ENCODE measurements around the gene ENOX1. TPM values are rescaled to one million over a fixed set of nuclear protein-coding genes. Genes with fewer than 3 reads are reported as not detected.

The ENOX1 gene
- total RNA-seq, 1 donor from 2014 or later: 9.7 TPM

DNA sequence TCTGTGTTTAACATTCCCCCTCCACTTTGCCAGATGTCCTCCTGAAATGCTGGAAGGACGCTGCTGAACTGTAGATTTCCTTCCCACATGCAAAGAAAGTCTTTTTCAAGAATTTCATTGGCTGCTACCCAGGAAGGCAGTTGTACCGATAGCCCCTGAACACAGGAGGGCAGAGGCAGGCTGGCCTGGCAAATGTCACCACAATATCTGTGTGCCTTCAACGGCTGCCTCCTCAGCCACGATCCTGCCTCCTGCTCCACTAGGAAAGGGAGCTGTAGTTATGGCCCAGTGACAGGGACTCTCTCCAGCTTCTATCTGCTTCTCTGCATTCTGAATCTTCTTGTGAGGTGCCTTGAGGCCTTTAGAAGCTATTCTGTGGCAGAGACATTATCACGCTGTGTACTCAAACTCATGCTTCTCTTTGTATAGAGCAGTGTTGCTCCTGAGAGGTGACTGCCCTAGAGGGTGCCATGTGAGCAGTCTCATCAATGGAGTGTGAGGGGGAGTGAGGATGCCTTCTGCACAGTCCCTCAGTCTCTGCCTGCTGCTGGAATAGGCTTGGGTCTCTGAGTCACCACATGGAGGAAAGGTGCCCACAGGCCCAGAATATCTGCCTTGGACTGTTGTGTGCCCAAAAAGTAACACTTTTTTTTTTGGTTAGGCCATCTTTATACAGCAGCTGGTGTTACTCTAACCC is 483.6 kb downstream of the ENOX1 start:
- DNase-seq: peak; percentile 69

DNA sequence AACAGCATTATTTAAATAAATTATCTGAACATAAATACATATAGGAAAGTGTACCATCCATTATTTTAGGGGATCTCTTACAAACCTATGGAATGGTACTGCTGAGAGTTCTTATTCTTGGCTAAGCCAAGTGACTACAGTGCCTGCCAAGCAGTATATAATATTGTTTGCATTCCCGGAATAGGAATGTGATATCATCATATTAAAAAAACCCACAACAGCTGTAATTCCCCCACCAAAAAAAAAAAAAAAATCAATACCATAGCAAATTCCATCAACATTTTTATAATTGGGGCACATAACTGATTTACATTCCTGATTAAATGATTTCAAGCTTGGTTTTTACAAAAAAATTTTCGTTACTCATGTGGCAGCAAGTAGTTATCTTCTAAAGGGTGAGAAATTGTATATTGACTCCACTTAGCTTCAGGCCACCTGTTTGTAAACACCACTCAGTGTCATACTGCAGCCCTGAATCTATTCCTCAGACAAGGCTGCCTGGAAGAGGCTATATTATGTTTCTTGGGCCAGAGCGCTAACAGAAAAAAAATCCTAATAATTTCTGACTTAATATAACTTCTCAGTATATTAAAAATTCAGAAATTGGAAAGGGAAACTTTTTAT is 485.3 kb downstream of the ENOX1 start:
- peak; percentile 70 for DNase-seq

DNA sequence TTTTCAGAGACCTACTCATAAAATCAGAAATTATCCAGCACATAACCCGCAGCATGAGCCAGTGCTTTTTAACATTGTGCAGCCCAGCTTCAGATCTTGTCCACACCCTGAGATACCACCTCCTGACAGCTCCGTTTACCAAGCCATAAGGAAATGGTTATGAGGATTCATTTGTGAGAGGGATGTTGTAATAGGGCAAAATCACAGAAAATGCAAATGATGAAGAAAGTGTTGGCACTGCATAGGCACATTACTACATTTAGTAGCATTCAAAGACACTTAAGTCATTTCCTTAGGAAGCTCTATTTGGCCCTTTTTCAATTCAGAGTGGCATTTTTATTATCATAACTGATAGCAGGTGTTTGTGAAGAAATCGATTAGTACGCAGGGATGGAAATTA is 485.9 kb downstream of the ENOX1 start:
- DNase-seq: peak; percentile 83

DNA sequence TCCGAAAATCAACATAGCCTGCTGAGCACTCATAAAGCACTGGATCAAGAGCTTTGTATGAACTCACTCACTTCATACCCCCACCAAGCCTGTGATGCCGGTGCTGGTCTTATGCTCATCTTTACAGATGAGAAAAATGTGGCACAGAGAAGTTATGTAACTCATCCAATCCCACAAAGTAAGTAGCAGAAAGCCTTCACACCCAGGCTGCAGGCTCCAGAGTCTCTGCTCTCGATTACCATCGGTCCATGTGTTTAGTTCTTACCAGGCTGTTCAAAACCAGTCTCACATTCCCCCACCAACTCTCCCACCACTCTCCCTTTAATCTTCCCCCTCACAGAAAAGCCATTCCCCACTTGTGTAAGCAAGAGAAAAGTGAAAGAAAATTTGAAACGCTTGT is 487.4 kb downstream of the ENOX1 start:
- no peak for DNase-seq

DNA sequence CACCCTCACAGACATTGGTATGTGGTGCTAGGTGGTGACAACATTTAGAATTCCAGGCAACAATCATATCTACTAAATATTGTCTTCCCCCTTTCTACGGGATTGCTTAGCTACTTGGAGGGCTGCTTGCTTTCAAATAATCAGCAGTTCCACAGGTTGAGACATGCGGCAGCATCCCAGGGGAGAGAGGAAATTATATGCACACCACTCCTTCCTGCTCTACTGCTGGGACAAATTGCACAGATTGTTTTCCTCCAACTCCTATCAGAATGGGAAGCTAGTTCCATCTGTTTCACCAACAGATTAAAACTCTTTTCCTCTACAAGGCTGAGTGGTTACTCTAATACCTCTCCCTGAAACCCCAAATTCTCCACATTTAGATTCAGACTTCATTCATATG is 488.0 kb downstream of the ENOX1 start:
- no peak for DNase-seq

DNA sequence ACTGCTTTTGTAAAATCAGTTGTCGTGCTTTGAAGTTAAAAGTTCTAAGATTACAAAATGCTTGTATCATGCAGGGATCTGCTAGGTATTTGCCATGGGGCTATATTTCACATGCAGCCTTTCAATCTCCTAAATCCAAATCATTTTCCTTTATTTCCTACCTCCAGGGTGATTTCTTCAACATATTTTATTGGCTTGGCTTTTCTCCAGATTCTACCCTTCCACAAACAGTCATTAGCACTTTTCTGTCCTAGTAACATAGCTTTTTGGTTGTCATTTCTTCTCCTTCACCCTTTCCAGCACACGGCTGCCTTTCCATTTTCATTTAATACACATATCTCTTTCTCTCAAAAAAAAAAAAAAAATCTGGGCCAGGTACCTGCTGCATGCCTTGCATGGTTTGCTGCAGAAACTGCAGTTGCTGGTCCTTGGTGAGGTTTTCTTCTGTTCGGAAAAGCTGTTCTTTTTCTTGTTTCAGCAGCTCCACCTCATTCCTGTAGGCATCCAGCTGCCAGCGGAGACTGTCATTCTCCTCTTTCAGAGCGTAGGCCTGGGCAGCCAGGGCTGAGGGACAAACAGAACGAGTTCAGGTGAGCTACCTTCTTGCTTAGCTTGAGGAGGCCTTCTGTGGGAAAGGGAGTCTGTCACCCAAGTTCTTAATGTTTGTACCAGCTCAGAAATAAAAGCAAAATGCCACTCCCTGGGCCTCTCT is 488.6 kb downstream of the ENOX1 start:
- DNase-seq: no peak

DNA sequence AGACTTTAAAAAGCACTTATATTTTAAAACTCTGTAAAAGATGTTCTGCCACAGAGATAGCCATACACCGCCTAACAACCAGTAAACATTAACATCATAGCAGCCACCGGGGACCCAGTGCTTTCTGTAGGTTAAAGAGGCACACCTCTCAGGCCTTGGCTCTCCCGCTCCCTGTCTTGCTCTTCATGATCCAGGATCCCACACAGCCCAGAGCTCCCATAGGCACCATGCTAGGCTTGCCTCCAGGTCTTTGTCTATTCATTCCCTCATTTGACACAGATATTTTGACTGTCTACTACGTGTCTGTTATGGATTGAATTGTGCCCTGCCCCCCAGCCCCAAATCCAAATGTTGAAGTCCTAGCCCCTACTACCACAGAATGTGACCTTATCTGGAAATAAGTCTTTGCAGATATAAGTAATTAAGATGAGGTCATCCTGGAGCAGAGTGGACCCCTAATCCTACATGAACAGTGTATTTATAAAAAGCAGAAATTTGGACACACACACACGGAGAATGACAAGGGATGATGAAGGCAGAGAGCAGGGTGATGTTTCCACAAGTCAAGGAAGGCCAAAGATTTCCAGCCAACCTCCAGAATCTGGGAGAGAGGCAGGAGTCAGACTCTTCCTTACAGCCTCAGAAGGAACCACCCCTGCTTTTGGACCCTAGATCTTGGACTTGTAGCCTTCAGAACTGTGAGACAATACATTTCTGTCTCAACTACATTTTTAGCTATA is 490.8 kb downstream of the ENOX1 start:
- DNase-seq: peak; percentile 77

DNA sequence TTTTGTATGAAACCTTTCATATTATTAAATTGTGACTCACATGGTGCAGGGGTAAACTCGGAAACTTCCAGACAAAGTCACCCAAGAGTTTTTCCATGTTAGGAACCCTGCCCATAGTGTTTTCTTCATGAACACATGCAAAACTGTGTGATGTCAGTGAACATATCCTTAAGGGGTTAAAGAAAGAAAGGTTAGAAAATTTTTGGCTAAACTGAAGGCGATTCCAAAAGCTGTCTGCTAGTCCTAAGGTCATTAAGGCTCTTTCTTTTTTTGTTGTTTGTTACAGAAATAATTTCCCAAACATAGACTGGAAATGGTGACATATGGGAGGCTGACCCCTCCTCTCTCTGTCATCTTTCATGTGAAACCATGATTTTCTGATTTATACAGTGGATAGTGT is 491.5 kb downstream of the ENOX1 start:
- no peak for DNase-seq

DNA sequence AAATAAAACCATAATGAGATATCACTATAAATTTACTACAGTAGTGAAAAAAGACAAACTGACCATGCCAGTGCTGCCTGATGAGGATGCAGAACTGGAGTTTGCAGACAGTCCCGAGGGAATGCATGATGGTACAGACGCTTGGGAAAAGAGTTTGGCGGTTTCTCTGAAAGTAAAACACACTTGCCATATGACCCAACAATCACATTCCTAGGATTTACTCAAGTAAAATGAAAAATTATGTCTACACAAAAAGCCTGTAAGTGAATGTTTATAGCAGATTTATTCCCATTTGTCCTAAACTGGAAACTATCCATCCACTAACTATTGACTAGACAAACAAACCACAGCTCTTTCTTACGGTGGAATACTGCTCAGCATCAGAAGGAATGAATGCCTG is 492.4 kb downstream of the ENOX1 start:
- no peak for DNase-seq

DNA sequence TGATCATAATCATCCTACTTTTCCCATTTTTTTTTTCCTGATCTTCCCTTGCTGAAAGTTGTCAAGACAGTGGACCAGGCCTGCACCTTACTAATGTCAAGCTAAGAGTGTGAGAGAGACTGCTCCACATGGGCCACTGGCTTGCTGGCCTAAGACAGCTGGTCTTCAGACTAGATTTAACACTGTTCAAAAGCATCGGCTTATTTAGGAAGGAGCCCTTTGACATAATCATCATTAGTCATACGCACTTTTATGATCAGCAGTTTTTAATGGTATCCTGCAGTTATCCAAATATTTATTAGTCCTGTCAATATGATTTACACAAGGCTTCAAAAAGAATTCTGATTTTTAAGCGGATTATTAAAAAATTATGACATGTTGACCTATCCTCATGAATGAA is 492.8 kb downstream of the ENOX1 start:
- DNase-seq: no peak

DNA sequence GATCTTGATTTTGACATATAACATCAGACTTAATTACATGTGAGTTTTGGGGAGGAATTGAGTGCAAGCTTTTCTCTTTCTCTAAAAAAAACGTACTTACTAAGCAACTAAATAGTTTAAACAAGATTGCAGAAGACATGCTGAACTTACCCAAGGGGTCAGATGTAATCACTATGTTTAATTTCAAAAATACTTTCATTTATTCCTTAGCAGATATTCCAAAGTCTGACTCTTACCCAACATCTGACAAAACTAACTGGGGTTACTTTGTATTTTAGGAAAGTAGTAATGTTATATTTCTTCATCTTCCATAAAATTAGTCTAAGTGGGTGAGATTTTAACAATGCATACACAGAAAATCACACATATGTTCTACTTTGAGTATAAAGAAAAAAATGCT is 493.2 kb downstream of the ENOX1 start:
- DNase-seq: no peak

DNA sequence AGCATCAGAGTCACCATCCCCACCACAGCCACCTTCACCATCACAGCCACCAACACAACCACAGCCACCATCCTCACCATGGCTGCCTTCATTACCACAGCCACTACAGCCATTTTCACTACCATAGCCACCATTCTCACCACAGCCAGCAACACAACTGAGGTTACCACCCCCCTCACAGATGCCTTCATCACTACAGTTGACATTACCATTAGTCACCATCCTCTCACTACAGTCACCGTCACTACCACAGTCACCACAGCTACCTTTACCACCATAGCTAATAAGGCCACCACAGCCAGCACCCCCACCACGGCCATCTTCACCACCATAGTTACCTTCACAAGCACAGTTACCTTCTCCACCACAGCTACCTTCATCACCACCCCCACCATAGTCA is 493.8 kb downstream of the ENOX1 start:
- DNase-seq: no peak

DNA sequence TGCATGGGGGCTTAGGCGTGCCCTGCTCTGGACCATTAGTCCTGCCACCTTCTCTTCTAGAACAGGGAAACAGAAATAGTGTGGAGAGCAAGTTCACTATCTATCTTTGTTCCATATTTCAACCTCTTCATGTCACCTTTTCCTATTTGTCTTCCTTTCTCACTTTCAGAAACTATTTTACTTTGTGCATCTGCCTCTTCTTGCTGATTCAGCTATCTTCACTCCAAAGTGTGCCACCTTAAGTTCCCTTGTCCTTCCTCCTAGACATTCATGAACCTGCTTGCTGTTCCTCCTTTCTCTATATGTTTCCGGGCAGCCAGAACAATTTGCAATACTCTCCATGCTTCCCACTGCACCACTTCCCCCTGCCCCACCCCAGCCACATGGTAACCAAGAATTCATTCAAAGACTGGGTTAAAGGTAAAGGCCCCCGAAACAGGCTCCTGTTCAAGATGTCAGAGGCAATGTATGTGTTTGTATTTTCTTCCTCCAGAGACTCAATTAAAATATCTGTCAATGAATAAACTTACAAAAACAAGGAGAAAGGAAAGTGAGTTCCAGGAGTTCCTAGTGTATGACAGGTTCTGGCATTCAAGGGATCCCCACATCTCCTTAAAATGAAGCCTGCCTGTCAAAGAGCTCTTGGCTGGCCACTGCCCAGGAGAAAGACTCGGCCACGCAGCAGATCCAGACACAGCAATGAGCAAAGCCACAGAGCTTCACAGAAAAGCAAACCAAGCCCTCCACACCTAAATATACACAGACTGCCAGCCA is 495.3 kb downstream of the ENOX1 start:
- DNase-seq: no peak

DNA sequence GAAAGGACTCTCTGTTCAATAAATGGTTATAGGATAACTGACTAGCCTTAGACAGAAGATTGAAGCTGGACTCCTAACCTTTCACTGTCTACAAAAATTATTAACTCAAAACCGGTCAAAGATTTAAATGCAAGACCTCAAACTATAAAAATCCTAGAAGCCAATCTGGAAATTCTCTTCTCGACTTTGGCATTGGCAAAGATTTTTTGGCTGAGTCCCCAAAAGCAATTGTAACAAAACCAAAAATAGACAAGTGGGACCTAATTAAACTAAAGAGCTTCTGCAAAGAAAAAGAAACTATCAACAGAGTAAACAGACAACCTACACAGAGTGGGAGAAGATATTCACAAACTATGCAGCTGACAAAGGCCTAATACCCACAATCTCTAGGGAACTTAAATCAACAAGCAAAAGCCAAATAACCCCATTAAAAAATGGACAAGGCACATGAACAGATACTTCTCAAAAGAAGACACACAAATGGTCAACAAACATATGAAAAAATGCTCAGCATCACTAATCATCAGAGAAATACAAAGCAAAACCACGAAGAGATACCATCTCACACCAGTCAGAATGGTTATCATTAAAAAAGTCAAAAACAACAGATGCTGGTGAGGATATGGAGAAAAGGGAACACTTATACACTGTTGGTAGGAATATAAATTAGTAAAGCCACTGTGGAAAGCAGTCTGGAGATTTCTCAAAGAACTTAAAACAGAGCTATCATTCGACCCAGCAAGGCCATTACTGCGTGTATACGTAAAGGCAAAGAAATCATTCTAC is 497.1 kb downstream of the ENOX1 start:
- no peak for DNase-seq

DNA sequence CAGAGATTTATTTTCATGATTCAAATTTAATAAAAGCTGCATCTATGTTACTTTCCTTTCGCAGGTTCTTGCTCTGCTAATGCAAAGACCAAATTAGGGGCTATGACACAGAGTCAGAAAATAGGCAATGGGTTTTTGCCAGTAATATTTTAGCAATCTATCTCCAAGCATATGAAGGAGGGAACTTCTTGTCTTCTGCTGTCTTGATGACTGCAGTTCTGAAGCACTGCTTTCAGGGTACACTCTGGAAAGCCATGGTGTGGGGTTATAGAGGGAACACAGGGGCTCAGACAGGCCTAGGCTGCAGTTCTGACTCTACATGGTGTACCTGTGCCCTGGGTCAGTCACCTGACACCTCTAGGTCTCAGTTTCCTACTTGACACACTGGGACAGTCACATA is 500.0 kb downstream of the ENOX1 start:
- no peak for DNase-seq

DNA sequence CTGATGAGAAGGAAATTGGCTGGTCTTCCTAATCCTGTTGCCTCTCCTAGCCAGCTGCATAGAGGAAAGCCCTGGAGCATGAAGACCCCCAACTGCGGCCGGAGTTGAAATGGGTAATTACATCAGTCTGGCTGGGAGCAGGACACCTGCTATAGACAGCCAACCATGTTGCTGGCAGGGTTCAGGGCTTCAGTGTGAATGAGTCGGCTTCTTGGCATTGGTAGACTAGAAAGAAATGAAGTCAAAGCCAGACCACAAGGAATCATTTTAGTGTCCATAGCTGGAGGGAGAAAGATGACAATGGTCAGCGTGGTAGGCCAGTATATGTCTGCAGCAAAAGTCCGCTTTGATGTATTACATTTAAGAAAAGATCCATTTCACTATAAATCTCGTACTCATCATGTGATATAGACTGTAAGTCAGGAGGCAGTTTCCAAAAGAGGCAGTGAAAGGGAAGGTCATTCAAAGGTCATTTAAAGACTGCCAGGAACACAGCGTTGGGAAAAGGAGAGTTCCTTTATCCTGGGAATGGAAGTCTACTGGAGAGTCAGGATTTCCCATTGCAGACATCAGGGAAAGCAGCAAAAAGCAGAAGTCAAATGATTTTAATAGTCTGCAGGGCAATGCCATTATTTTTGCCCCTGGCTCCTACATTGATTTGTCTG is 500.7 kb downstream of the ENOX1 start:
- DNase-seq: peak; percentile 45

DNA sequence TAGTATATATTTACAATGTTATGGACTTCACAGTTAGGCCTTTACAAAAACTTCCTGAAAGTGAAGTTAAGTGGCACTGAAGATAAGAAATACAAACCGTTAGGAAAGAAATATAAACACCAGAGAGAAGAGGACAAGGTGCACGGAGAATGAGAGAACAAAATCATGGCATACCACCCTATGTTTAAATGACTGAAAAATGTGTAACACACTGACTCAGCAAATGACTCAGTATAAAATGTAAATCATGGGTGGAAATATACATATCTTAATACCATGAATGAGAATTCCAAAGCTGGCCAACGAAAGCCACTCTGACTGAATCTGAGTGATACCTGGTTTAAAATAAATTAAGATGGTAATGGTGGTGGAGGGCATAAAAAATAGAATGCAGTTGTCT is 502.6 kb downstream of the ENOX1 start:
- DNase-seq: no peak

DNA sequence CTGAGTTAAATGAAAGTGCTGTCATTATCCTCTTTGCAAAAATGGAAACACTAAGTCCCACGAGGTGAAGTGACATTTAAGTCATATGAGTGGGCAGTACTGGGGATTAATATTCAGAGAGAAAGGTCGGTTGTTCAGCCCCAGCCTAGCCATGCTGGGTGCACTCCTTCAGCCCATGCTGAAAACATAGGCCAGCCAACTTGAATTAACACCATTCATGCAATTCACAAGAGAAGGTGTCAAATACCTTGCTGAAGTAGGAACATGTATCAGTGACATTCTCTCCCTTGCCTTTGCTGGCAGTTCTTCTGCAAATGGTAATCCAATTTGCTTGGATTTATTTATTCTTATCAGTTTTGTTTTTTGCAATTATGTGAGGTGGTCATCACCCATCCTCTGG is 507.1 kb downstream of the ENOX1 start:
- DNase-seq: no peak

DNA sequence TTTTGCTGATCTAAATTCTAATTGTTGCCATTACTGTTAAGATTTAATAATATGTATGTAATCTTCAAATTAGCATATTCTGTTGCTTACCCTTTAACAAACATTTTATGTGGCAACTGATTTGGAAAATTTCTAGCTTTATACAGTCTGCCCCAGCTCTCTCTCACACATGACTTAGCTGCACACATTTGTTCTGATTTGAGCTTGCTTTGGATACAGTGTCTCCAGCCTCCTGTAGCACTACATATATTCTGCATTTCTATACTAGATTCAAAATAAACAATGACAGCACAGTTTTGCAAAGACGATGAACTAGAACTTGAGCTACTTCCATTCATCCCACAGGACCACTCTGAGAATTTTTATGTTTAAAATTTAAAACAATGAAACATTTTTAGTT is 508.6 kb downstream of the ENOX1 start:
- no peak for DNase-seq

DNA sequence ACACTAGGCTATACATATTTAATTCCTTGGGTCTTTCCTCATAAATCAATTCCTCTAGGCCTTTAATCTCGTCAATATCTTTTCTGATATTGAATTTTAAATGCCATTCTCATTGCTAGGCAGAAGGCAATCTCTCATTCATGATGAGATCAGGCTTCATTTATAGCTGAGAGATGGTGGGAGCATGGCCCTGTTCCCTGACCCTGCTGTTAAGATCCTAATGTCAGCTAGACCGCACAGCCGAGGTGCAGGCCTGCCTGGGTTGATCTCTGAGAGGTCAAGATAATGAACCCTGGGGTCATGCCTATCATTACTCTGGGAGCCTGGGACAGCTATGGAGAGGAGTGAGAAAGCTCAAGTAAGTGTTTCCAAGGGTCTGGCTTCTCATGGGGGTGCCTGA is 509.6 kb downstream of the ENOX1 start:
- DNase-seq: no peak

DNA sequence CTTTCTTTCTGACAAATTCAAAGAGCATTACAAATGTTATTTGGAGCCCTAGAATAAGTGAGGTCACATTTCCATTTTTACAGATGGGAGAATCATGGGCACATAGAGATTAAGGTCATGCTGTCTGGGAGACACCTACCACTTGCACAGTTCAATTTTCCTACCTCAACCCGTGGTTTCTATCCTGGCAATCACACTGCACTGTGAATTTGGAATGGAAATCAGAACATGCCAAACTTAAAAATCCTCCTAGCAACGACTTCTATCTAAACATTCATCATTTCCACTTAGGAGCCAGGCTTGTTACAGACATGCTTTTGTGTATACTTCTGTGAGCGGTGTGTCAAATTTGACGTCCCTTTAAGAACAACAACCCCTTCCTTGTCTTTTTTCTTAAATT is 511.9 kb downstream of the ENOX1 start:
- no peak for DNase-seq

Measured in skin of body (tissue), 2 donors.